ENCODE data around the gene PXDC1.
"Not testable (repeated sequence)": the region's sequence is repeated elsewhere in the genome, so short reads cannot be mapped to it uniquely, and the experiment has no call there.

PXDC1 gene

DNA sequence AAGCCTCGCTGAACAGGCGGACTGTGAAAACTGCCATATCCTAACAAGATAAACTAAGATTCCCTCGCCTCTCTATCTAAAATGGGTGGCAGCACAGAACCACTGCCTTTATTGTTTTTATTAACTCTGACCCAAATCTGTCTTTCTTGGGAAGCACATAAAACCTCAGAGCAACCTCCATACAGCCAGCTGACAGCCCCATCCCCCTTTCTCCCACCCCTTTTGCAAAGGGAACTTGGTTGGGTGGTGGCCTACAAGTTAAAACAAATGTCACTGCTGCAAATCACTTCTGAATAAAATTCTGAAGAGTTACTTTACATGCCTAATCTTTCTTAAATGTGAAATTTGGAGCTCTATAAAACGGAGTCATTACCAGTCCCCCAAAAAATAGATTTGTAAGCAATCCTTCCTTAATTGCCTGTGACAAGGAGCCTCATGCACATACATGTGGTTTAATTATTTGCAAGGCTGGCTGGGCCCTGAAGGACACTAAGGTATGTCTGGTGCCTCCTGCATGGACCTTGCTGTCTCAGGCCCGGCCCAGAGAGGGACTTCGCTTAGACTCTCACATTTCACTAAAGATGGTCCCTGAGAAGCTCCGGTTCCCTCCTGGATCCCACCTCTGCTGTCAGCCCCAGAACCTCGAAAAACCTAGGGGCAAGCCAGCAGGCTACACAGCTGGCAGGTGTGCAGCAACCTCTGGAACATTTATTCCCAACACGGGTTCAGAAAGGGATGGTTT is 21.7 kb downstream of the PXDC1 start:
- DNase-seq, result no peak

DNA sequence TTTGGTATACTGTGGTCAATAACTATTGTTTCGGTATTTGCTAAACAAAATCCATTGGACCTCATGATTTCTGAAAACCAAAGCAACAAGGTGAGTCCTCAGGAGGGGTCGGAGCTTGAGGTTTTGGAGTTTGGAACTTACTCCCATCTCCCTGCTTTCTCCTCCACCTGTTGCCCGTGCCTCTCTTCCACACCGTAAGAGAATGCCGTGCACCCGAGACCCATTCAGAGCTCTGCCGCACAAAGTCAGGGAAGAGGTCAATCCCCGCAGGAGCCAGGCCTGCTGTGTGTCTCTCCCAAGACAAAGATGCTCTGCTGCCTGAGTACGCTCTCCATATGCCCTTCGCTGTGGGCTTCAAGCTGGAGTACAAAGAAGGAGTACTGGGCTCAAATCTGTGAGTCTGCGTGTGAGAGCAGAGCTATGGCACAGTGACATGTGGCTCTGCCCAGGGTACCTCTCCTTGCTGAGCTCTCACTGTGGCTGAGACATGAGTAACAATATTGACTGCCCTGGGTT is 23.9 kb downstream of the PXDC1 start:
- DNase-seq, result no peak

DNA sequence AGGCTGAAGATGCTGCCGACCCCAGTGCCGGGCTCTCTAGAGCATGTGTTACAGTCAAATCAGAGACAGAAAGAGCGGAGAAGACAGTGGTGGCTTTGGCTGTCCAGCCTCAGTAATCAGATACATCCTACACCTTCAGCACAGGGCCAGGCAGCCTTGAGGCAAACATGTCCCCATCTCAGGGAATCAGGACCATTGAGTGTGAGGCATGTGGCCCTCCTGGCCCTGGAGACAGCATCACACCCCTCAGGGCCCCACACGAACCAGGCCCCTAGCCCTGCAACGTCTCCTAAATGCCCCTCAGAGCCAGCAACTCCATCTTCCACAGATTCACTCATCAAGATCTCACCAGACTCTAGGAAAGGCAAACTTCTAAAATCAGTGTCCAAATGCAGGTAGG is 24.5 kb downstream of the PXDC1 start:
- DNase-seq, result no peak

DNA sequence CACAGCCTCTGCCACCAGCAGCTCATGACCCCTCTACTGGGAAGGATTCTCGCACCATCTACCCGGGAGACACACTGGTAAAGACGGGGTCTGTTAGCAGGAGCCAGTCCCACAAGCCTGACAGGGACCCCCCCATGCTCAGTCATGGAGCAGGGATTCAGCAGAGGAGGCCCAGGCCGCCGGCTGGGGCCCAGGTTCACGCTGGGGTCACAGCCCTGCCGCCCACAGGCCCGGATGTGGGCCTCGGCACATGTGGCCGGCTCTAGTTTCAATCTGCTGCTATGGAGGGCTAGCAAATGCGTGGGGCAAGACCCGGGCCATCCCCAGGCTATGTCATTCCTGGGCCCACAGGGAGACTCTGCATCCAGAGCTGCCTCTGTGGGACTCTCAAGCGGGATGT is 25.1 kb downstream of the PXDC1 start:
- no peak for DNase-seq

DNA sequence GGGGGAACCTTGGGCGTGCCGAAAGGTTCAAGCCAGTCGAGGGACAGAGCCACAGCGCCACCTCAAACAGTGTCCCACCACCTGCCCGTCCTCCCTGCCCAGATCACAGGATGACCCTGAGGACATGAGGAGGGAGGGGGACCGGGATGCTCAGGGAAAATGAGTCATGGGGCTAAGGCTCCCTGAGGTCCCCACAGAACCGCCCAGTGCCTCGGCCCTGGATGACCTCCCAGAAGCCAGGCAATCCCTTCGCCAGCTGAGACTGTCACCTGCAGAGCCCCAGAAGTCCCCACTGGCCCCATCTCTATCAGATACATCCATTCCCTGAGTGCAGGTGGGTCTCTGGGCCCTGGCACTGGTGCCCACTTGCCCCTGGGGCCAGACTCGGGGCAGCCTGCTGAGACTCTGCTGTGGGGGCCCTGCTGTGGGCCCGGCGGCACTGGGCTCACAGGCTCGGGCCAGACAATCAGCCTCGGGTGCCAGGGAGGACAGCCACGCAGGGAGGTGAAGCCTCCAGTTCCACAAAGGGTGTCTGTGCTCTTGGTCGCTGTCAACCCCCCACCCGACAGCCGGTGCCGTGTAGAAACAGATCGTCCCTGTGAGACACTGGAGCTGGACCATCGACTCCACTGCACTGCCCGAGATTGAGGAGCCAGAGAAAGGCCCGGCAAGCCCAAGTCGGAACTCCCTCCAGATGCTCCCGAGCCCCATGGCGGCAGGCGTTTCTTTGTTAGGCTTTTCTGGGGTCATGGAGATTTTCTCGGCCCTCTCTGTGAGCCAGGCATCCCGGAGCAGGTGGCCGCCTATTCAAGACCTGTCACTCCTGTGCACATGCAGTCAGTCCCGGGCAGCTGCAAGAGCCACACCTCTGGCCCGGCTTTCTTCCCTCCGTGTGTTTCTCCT is 26.1 kb downstream of the PXDC1 start:
- no peak for DNase-seq

DNA sequence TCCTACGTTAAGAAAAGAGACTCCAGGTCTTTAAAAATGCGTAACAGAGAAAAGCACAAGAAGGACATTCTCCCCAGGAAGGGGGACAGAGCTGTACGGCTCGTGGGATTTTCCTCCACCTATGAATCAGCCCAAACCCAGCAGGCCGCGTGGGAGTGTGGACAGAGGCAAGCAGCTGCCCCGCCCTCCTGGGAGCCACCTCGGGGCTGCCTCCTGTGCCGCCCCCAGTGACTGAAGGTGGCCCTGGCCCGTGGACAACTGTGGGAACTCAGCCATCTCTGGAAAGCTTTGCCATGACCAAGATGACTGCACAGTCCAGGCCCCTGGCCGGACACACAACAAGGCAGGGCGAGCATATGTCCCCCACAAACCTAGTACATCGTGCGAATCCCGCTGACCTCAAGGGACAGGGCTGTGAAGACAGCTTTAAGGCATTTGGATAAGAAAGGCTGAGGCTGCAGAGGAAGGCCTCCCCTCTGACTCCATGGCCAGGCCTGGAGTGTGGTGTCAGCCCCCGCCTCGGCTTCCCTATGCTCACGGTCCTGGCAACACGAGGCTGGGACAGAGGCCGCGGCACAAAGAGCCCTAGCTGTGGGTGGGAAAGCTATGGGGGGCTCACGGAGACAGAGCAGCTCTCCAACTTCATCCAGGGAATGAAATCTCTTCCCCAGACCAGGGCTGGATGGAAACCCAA is 26.9 kb downstream of the PXDC1 start:
- DNase-seq, result no peak

DNA sequence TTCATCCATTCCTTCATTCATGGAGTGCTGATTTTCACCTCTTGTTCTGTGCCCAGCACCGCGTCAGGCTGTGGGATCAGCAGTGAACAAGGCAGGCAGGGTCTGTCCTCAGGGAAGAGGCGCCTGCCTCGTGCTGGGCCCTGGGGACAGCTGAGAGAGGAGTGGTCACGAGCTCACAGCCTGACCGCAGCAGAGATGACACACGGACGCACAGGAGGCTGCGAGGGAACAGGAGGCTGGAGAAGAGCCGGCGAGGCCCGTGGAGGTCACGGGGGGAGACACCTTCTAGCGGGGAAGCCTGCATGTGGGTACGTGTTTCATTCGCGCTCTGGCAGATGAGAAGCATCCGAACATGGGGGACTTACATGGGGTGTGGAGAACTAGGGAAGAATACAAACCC is 27.5 kb downstream of the PXDC1 start:
- DNase-seq, result no peak

DNA sequence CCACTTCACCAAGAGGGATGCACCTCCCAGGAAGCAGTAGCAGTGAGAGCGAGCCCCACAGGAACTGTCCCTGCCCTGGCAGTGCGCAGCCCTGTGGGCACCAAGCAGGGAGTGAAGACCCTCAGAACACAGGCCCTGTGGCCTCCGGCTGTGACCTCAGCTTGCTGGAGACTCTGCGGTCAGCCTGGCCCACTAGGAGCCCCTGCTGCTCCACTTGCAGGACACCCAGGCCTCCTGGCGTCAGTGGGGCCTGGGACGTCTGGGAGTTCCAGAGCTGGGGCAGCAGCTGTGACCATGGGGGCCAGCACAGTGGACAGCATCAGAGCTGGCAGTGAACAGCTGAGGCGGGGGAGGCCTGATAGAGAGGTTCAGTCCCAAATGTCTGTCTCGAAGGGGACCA is 28.3 kb downstream of the PXDC1 start:
- no peak for DNase-seq

DNA sequence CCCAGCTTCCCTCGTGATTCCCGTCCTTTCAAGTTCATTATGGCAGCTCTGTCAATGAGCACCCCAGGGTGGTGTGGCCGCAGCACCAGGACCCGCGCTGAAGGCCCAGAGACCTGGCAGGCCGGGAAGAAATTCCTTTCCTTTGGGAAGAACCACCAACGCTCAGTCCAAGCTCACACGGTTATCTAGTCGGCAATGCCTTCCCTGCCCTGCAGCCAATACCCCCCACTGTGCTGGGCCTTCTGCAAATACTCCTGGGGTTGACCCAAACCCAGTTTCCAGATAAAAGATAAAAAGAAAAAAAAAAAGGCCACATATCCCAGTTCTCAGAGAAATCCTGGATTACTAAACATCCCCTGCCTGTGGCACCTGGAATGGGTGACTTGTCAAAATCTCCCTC is 28.7 kb downstream of the PXDC1 start:
- DNase-seq, result no peak

DNA sequence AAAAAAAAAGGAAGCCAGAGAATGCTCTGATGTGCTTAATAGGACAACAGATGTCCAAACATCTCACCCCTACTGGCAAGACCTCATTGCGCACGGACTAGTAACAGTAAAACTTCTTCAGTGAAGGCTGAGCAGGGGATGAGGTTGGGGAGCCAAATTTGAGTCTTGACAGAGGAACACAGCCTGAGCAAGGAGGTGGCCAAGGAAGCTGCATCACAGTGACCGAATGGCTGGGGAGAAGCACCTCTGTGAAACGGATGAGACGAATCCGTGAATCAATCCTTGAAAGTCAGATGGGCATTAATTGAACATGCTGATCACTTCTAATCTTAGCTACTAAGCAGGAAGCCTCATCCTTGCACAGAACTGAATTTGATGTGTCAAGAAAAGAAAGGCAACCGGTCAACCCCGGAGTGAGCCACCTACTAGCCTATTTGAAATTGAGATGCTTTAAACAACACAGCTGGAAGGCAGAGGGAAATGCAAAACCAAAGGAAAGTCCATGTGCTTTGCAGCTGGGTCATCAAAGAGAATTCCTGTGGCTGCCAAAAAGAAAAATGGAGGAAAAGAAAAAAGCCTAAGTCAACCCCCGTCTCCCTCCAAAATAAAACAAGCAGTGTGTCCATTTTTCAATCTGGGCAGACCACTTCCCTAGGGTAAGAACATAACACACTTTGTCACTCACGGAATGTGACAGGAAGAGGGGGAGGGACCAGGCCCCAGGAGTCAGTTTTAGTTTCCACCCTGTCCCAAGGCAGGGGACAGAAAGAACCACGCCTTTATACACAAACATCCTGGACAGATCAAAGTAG is 29.5 kb downstream of the PXDC1 start:
- DNase-seq, result no peak

DNA sequence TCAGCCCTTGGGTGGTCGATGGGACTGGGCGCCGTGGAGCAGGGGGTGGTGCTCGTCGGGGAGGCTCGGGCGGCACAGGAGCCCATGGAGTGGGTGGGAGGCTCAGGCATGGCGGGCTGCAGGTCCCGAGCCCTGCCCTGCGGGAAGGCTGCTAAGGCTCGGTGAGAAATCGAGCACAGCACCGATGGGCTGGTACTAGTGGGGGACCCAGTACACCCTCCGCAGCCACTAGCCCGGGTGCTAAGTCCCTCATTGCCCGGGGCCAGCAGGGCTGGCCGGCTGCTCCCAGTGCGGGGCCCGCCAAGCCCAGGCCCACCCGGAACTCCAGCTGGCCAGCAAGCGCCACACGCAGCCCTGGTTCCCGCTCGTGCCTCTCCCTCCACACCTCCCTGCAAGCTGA is 30.7 kb downstream of the PXDC1 start:
- not testable (repeated sequence) for DNase-seq

DNA sequence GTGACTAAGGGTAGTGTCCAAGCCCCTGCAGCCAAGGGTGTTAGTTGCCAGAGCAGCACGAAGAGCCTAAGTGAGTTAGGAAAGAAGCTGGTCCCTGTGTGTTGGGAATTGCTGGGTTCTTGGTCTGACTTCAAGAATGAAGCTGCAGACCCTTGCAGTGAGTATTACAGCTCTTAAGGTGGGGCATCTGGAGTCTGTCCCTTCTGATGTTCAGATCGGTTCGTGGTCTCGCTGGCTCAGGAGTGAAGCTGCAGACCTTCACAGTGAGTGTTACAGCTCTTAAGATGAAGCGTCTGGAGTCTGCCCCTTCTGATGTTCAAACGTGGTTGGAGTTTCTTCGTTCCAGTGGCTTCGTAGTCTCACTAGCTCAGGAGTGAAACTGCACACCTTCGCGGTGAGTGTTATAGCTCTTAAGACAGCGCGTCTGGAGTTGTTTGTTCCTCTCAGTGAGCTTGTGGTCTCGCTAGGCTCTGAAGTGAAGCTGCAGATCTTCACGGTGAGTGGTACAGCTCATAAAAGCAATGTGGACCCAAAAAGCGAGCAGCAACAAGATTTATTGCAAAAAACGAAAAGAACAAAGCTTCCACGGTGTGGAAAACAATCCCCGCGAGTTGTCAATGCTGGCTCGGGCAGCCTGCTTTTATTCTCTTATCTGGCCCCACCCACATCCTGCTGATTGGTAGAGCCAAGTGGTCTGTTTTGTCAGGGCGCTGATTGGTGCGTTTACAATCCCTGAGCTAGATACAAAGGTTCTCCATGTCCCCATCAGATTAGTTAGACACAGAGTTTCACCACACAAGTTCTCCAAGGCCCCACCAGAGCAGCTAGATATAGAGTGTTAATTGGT is 31.8 kb downstream of the PXDC1 start:
- DNase-seq, result no peak

DNA sequence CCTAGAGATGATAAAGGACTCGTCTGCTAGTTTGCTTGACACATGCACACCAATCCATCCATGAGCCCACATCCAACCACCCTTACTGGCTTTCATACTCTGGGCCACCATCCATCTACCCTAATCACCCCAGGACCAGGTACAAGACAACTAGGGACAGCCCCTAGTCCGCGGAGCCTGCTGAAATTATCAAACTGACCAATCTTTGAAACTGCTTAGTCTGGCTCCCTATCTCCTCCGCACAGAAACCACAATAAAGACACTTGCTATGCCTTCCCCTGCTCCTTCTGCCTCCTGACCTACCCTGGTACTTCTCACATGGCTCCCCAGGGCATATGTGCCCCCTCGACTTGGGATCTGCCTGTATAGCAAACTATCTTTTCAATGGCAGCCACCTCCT is 33.1 kb downstream of the PXDC1 start:
- DNase-seq, result peak; percentile 87

DNA sequence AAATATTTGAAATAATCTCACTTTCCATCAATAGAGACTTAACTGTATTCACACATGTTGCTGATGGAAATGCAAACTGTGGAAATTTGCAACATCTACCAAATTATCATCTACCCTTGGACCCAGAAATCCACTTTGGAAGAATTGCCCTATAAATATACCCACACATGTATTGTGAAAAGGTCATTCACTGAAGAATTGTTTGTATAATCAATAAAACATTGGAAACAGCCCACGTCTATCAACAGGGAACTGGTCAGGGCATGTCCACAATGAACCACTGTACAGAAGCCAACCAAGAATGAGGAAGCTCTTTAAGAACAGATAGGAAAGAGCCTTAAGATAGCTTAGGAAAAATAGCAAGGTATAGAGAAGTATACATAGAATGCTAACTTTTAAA is 36.2 kb downstream of the PXDC1 start:
- DNase-seq, result no peak

DNA sequence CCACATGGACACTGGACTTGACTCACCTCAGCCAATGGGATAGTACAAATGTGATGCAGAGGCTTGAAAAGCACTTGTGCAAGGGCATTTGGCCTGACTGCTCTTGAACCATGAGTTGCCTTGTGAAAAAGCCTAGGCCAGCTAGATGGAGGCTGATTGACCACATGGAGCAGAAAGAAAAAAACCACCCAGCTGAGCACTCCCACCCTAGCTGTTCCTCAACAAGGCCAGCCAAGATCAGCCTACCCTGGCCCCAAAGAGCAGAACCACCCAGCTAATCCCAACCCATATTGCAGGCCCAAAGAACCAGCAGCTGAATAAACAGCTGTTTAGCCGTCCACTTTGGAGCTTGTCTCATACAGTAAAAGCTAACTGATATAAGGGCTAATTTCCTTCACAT is 36.7 kb downstream of the PXDC1 start:
- DNase-seq, result no peak

DNA sequence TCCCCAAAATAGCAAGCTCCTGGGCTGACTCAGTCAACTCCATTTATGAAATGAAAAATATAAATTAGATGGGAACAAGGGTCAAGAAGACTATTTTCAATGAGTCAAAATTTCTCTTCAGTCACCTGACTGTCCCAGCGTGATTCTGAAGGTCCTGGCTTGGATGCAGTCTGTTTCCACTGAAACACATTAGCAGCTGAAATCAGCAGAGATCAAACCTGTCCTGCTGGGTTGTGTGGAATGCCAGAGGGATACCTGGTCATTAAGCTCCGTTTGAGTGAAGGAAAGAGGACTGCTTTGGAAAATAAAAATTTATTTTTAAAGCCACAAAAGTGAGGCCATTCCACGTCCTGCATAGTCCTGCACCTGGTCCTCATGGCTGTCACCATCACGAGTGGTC is 37.4 kb downstream of the PXDC1 start:
- no peak for DNase-seq

DNA sequence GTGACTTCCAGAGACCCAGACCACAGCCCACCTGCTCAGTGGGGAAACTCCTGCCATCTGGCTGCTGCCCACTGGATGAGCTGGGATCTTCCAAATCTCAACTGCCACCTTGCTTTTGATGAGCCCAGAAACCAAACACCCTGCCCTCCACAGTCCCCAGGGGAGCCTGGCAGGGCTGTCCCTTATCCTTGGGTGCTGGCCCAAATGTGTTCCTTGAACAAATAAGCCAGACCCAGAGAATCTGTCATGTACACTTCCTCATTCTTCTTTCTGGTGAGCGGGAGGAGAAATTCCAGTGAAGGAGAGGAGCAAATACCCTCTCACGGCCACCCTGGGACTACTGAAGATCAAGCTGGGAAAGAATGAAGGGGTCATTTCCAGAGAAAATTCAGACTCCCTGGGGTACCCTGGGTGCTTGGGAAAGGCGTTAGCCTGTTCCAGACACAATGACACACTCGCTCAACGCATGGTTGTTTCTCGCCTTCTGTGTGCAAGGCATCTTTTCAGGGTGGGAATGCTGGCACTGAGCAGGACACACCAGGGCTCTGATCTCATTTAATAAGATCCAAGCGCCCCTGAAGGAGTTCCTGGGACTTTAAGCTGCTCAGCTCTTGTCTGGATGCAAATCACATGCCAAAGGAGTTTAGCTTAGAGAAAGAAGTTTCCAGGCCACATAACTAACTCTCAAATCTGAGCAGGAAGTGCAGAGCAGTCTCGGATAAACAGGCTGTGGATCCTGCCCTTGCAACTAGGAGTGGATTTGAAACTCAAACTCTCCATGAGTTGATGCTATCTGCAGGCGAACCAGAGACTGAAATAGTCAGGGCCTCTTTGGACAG is 38.5 kb downstream of the PXDC1 start:
- no peak for DNase-seq

DNA sequence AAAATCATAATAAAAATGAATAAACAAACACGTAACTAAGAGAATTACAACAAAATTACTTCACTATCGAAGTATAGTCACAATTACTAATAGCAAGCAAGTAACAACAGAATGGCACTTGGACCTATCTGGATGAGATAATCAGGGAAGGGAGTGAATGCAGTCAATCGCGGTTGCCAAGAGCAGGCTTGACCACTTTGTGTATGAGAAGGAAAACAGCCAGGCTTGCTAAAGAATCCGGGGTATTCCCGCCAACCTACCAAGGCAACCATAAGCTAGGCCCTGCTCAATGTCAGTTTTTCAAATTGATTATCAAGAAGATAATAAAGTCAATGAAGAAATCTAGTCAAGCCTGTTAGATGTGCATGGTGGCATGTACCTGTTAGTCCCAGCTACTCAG is 39.7 kb downstream of the PXDC1 start:
- no peak for DNase-seq

DNA sequence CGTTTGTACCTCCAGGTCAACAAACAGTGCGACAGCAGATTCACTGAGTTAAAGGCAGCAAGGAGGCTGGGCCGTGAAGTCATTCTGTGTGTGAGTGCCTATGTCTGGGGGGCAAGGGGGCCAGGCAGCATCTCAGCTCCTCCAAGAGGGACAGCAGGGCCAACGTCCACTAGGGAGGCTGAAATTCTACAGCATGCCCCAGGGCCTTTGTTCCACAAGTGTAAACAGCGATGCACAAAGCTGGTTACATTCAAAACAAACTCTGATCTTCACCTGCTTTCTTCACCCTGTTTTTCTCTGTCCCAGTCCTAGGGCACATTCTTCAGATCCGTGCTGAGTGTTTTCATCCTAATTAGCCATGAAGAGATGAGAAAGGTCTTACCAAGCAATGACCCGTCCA is 41.1 kb downstream of the PXDC1 start:
- DNase-seq, result no peak

DNA sequence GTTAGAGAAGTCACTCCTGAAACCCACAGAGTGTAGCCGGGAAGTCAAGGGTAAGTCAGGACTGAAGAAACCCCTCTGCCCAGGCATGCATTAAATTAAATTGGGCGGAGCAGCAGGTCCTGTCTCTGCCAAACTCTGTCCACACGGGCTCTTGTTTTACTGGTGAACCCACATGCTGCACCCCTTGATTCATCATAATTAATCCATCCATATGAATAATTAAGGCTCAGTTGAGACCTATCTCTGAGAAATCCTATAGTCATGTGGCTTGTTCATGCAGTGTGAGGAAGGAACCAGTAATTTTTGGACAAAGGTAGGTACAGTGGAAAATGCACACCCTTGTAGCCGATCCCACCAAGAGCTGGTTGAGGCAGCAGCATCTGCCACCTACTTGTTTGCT is 43.0 kb downstream of the PXDC1 start:
- no peak for DNase-seq

All from hematopoietic multipotent progenitor cell treated with erythropoietin and hydrocortisone succinate and interleukin-3 and kit ligand, for 4 days (in vitro differentiated cells).